GM21423 (cell line): ENCODE measurements around the gene ZFP57.
A peak's percentile ranks its signal among the peaks of the same experiment; 100 is the strongest.

Source experiments
- ATAC-seq: cut with Tn5 transposase; IDR thresholded peaks from one replicate; pipeline ENCODE4 v1.9.1; 2021; ENCODE audit warnings: mild to moderate bottlenecking, moderate library complexity; ENCODE audit not compliant: unreplicated experiment

The ZFP57 gene

GRCh38 chr6:29656157-29656556 lies 24.8 kb downstream of the ZFP57 start:
- no peak for ATAC-seq

- no peak for ATAC-seq
Measured at GRCh38 chr6:29655658-29656057, 25.3 kb downstream of the ZFP57 start.

- no peak for ATAC-seq
Measured at GRCh38 chr6:29653452-29654038, 27.4 kb downstream of the ZFP57 start.

- no peak for ATAC-seq
Measured at GRCh38 chr6:29652198-29652584, 28.8 kb downstream of the ZFP57 start.

GRCh38 chr6:29651413-29652197 lies 29.3 kb downstream of the ZFP57 start:
- no peak for ATAC-seq

- ATAC-seq: peak; percentile 94
Measured at GRCh38 chr6:29649701-29650673, 31.0 kb downstream of the ZFP57 start.

GRCh38 chr6:29647927-29648642 lies 32.9 kb downstream of the ZFP57 start:
- ATAC-seq: no peak

GRCh38 chr6:29641430-29642148 lies 39.4 kb downstream of the ZFP57 start:
- no peak for ATAC-seq

- no peak for ATAC-seq
Measured at GRCh38 chr6:29637247-29637646, 43.7 kb downstream of the ZFP57 start.

GRCh38 chr6:29633534-29633905 lies 47.4 kb downstream of the ZFP57 start:
- no peak for ATAC-seq

GRCh38 chr6:29632789-29633533 lies 48.0 kb downstream of the ZFP57 start, which contains the start of gene GABBR1:
TSS of gene GABBR1 (minus strand) at chr6:29633183. CDS start at chr6:29632385, 798 bp downstream.
- peak; percentile 74 for ATAC-seq

GRCh38 chr6:29631860-29632731 lies 48.9 kb downstream of the ZFP57 start:
- no peak for ATAC-seq

GRCh38 chr6:29631209-29631810 lies 49.6 kb downstream of the ZFP57 start:
- no peak for ATAC-seq

GRCh38 chr6:29630315-29630714 lies 50.6 kb downstream of the ZFP57 start:
- ATAC-seq: no peak

GRCh38 chr6:29629571-29629970 lies 51.4 kb downstream of the ZFP57 start:
- no peak for ATAC-seq

GRCh38 chr6:29628419-29629281 lies 52.3 kb downstream of the ZFP57 start:
- no peak for ATAC-seq
